OCI-LY1 (cell line): ENCODE measurements around the gene MRPL40.

Source experiments
- EZH2 ChIP-seq: fragments of 200-600 bp; sonication (generic), shearing (Covaris generic); IDR thresholded peaks from 2 replicates; pipeline ENCODE4 v1.8.0; 2017; ENCODE audit warnings: borderline replicate concordance, mixed run types, mild to moderate bottlenecking, antibody characterized with exemption, low read length, moderate library complexity, mixed read lengths
- TF ChIP-seq, protein P1 (sequence below): fragments of 200-600 bp; sonication (generic), shearing (Covaris generic); IDR thresholded peaks from 2 replicates; pipeline ENCODE4 v1.5.1; 2017; ENCODE audit warnings: mild to moderate bottlenecking, antibody characterized with exemption, low read length, moderate library complexity, mixed read lengths

DNA sequence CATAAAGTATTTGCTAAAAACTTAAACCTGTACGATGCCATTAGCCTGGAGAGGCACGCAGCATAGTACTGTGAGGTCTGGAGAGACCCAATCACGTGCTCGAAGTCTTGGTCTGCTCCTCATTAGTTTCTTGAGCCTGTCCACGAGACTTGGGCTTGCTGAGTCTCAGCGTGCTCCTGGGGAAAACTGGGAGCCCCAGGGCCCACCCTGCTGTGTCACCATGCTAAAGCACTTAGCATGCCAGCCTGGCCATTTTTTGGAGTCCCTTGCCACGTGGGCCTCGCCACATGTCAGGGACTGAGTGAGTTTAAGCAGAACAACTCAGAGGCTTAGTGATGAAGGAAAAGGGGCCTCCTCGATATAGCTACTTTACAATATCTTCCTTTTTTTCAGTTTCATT, 50.0 kb downstream of the MRPL40 start:
- TF ChIP-seq, protein P1, sequence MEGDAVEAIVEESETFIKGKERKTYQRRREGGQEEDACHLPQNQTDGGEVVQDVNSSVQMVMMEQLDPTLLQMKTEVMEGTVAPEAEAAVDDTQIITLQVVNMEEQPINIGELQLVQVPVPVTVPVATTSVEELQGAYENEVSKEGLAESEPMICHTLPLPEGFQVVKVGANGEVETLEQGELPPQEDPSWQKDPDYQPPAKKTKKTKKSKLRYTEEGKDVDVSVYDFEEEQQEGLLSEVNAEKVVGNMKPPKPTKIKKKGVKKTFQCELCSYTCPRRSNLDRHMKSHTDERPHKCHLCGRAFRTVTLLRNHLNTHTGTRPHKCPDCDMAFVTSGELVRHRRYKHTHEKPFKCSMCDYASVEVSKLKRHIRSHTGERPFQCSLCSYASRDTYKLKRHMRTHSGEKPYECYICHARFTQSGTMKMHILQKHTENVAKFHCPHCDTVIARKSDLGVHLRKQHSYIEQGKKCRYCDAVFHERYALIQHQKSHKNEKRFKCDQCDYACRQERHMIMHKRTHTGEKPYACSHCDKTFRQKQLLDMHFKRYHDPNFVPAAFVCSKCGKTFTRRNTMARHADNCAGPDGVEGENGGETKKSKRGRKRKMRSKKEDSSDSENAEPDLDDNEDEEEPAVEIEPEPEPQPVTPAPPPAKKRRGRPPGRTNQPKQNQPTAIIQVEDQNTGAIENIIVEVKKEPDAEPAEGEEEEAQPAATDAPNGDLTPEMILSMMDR, result no peak
- no peak for TF ChIP-seq EZH2
